Calu3 (cell line): ENCODE results near the gene TFB1M. TPM values are rescaled to one million over a fixed set of nuclear protein-coding genes. Genes with fewer than 3 reads are reported as not detected.
"Not testable (repeated sequence)": the region's sequence is repeated elsewhere in the genome, so short reads cannot be mapped to it uniquely, and the experiment has no call there.

Experiments
- BruUV-seq: library from RNA; stranded (reverse); fragments of 400-500 nt; replicated peaks from 2 replicates; lab custom pipeline; 2021; lab: Mats Ljungman, UMichigan
- CTCF ChIA-PET: fragments of 300-600 bp; sonication (Branson Sonifier 250); formaldehyde crosslinking; loops from one replicate; lab custom pipeline; 2022; ENCODE audit warnings: antibody characterized with exemption; lab: Charles Lee
- DNase-seq: peaks from one replicate; pipeline ENCODE4 v3.0.0; 2022
- H3K27ac Mint-ChIP-seq: one replicate; pipeline ENCODE4 v1.8.0; 2022; ENCODE audit warnings: mixed read lengths; ENCODE audit not compliant: unreplicated experiment
- H3K27me3 Mint-ChIP-seq: one replicate; pipeline ENCODE4 v1.8.0; 2022; ENCODE audit warnings: mixed read lengths; ENCODE audit not compliant: unreplicated experiment
- H3K36me3 Mint-ChIP-seq: one replicate; pipeline ENCODE4 v1.8.0; 2022; ENCODE audit warnings: mild to moderate bottlenecking, moderate library complexity, mixed read lengths; ENCODE audit not compliant: insufficient read depth, unreplicated experiment
- H3K4me1 Mint-ChIP-seq: one replicate; pipeline ENCODE4 v1.8.0; 2022; ENCODE audit warnings: mild to moderate bottlenecking, low read depth, mixed read lengths; ENCODE audit not compliant: unreplicated experiment
- H3K4me3 Mint-ChIP-seq: one replicate; pipeline ENCODE4 v1.8.0; 2022; ENCODE audit warnings: mild to moderate bottlenecking, low read depth, moderate library complexity, mixed read lengths; ENCODE audit not compliant: unreplicated experiment
- H3K9me3 Mint-ChIP-seq: one replicate; pipeline ENCODE4 v1.8.0; 2022; ENCODE audit warnings: low read depth, mixed read lengths; ENCODE audit not compliant: unreplicated experiment
- intact Hi-C: fragments of 100-400 bp; cut with micrococcal nuclease; formaldehyde crosslinking; loops from one replicate; pipeline ENCODE4 v1.10.0; 2022; ENCODE audit not compliant: unreplicated experiment
- total RNA-seq: library from RNA; stranded (reverse); gene quantifications from 2 replicates; pipeline ENCODE4 v1.2.3, GENCODE V29; 2022
- TF ChIP-seq, protein P1 (sequence below): fragments of 200-600 bp; IDR thresholded peaks from one replicate; pipeline ENCODE4 v1.8.0; 2022; ENCODE audit warnings: antibody characterized with exemption; ENCODE audit not compliant: unreplicated experiment

The TFB1M gene
- total RNA-seq, 1 experiment from 2014 or later = 27.4 TPM

DNA sequence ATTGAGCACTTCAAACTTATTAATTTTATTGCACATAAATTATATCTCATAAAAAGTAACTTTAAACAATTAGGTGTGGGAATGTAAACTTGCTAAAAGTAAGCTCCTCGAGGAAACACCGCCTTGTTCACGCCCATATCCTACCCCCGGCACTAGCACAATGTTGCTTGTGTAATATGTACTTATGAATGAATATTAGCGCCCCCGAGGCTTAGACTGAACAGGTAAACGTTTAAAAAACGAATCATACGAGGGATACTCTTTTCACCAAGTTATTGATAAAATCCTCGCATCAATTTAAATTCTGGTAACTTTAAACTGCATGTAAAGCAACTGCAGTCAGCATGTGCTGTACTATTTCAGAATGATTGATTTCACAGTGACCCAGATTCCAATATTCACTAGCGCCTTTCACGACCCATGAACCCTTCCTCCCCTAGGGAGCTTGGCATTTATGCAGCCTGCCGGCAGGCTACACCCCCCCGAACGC, 637 bp downstream of the TFB1M start:
- BruUV-seq = no TSS peak
- peak overlapping the region; percentile 90 for H3K4me3 Mint-ChIP-seq
- no peak for DNase-seq
- no peaks in the 10 kb centered on the region for H3K27me3 Mint-ChIP-seq
- H3K27ac Mint-ChIP-seq = peak overlapping the region; percentile 71
- intact Hi-C loops = no loop called here
- H3K36me3 Mint-ChIP-seq = peaks cover 24% of the 10 kb centered on the region
- CTCF ChIA-PET = interaction anchor here (0.6 kb wide), 1 partner anchor 241 kb away, joined by 3 read pairs; no protein-coding TSS in a partner anchor
- peaks cover 7% of the 10 kb centered on the region for H3K4me1 Mint-ChIP-seq
- TF ChIP-seq, protein P1, sequence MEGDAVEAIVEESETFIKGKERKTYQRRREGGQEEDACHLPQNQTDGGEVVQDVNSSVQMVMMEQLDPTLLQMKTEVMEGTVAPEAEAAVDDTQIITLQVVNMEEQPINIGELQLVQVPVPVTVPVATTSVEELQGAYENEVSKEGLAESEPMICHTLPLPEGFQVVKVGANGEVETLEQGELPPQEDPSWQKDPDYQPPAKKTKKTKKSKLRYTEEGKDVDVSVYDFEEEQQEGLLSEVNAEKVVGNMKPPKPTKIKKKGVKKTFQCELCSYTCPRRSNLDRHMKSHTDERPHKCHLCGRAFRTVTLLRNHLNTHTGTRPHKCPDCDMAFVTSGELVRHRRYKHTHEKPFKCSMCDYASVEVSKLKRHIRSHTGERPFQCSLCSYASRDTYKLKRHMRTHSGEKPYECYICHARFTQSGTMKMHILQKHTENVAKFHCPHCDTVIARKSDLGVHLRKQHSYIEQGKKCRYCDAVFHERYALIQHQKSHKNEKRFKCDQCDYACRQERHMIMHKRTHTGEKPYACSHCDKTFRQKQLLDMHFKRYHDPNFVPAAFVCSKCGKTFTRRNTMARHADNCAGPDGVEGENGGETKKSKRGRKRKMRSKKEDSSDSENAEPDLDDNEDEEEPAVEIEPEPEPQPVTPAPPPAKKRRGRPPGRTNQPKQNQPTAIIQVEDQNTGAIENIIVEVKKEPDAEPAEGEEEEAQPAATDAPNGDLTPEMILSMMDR = no peak
- peaks cover 3% of the 10 kb centered on the region for H3K9me3 Mint-ChIP-seq

GRCh38 chr6:155312950-155313349, 1.3 kb downstream of the TFB1M start:
- H3K27ac Mint-ChIP-seq, H3K27me3 Mint-ChIP-seq, H3K4me1 Mint-ChIP-seq, DNase-seq, intact Hi-C loops, H3K9me3 Mint-ChIP-seq, H3K4me3 Mint-ChIP-seq, BruUV-seq: not testable (repeated sequence)
- H3K36me3 Mint-ChIP-seq = peaks cover 24% of the 10 kb centered on the region
- CTCF ChIA-PET = interaction anchor here (0.7 kb wide), 1 partner anchor 554 kb away, joined by 4 read pairs; no protein-coding TSS in a partner anchor

- TF ChIP-seq, protein P1 = no peak
- Mint-ChIP-seq H3K9me3 (peaks cover 3% of the 10 kb centered on the region), H3K4me3 (no peak overlapping the region), H3K36me3 (peaks cover 24% of the 10 kb centered on the region), H3K27ac (no peak overlapping the region), H3K4me1 (peaks cover 7% of the 10 kb centered on the region), H3K27me3 (no peaks in the 10 kb centered on the region)
- BruUV-seq = no TSS peak
- CTCF ChIA-PET = no interaction called here
- intact Hi-C loops = no loop called here
- DNase-seq = no peak
These were observed 2.7 kb downstream of the TFB1M start for GRCh38 chr6:155311583-155311982.

DNA sequence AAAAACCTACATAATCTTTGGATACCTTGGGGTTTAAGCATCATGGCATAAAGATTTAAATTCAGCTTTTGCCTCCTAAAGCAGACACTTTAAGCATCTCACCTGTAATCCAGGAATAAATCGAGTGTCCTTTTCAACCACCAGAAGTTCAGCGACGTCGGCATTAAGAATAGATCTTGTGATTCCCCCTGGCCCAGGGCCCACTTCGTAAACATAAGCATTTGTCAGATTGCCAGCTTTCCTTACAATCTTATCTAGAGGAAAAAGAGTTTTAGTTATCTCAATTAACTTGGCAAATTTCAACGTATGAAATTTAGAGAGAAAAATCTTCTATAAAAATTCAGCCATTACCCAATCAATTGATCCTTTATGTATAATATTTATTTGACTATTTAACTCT, 3.2 kb downstream of the TFB1M start:
- no TSS peak for BruUV-seq
- CTCF ChIA-PET = no interaction called here
- DNase-seq = no peak
- Mint-ChIP-seq H3K27me3 (no peaks in the 10 kb centered on the region), H3K9me3 (peaks cover 3% of the 10 kb centered on the region), H3K4me1 (peaks cover 7% of the 10 kb centered on the region), H3K27ac (no peak overlapping the region), H3K36me3 (peaks cover 24% of the 10 kb centered on the region), H3K4me3 (no peak overlapping the region)
- TF ChIP-seq, protein P1 = no peak
- intact Hi-C loops = no loop called here

GRCh38 chr6:155310596-155310995, 3.7 kb downstream of the TFB1M start:
- Mint-ChIP-seq H3K4me3 (no peak overlapping the region), H3K36me3 (peaks cover 24% of the 10 kb centered on the region), H3K9me3 (peaks cover 3% of the 10 kb centered on the region), H3K27ac (no peak overlapping the region), H3K4me1 (peaks cover 7% of the 10 kb centered on the region), H3K27me3 (no peaks in the 10 kb centered on the region)
- intact Hi-C loops = no loop called here
- DNase-seq = no peak
- CTCF ChIA-PET = no interaction called here
- TF ChIP-seq, protein P1 = no peak
- no TSS peak for BruUV-seq
